Natural killer cell (primary cell): ENCODE data around the gene CFAP251. TPM values are rescaled to one million over a fixed set of nuclear protein-coding genes. Genes with fewer than 3 reads are reported as not detected.

ENCODE experiments used
- ATAC-seq, 3 donors: fragments of 150-1000 bp in 2 of 3; fragments of 200-7000 bp in 1 of 3; cut with Tn5 transposase; 1 replicate in 1 of 3; 2 replicates in 2 of 3; pipeline ENCODE4 v1.10.0; 2021; ENCODE audit warnings: mild to moderate bottlenecking in 2 of 3, moderate library complexity in 2 of 3
- DNase-seq, 2 donors: peaks; one replicate each; pipeline versions ENCODE4 v3.0.0 to v3.0.0-alpha.2; 2013 to 2021; ENCODE audit warnings: mixed read lengths in 1 of 2
- H3K27ac ChIP-seq: one replicate; pipeline ENCODE4 v1.5.1; 2013; ENCODE audit warnings: mild to moderate bottlenecking, low read length
- H3K27me3 ChIP-seq: one replicate; pipeline ENCODE4 v1.6.1; 2013; ENCODE audit warnings: low read length; ENCODE audit not compliant: control insufficient read depth, insufficient read depth
- H3K36me3 ChIP-seq: one replicate; pipeline ENCODE4 v1.6.1; 2013; ENCODE audit warnings: low read length; ENCODE audit not compliant: control insufficient read depth, insufficient read depth
- H3K4me1 ChIP-seq: one replicate; pipeline ENCODE4 v1.6.1; 2013; ENCODE audit warnings: low read length; ENCODE audit not compliant: control insufficient read depth, insufficient read depth
- H3K4me3 ChIP-seq: one replicate; pipeline ENCODE4 v1.5.1; 2013; ENCODE audit warnings: low read length
- H3K9me3 ChIP-seq: one replicate; pipeline ENCODE4 v1.6.1; 2013; ENCODE audit warnings: low read length; ENCODE audit not compliant: control insufficient read depth, insufficient read depth
- H3K27ac Mint-ChIP-seq, 2 donors: one replicate each; pipeline ENCODE4 v1.8.0; 2022; ENCODE audit warnings: mild to moderate bottlenecking in 2 of 2, mixed read lengths in 2 of 2, moderate library complexity in 1 of 2
- H3K27me3 Mint-ChIP-seq, 2 donors: one replicate each; pipeline ENCODE4 v1.8.0; 2022; ENCODE audit warnings: low read depth in 2 of 2, mixed read lengths in 2 of 2
- H3K36me3 Mint-ChIP-seq: one replicate; pipeline ENCODE4 v1.8.0; 2022; ENCODE audit warnings: mixed read lengths
- H3K4me1 Mint-ChIP-seq, 2 donors: one replicate each; pipeline ENCODE4 v1.8.0; 2022; ENCODE audit warnings: mixed read lengths in 2 of 2
- H3K4me3 Mint-ChIP-seq: one replicate; pipeline ENCODE4 v1.8.0; 2022; ENCODE audit warnings: mild to moderate bottlenecking, moderate library complexity, mixed read lengths
- H3K9me3 Mint-ChIP-seq, 2 donors: one replicate each; pipeline ENCODE4 v1.8.0; 2022; ENCODE audit warnings: mixed read lengths in 2 of 2
- WGBS: methylation state at CpG from one replicate; pipeline ENCODE4 v1.1.7; 2013; ENCODE audit warnings: missing lambda C conversion rate; ENCODE audit not compliant: insufficient coverage; 5-methylcytosine and 5-hydroxymethylcytosine counted together
- intact Hi-C: fragments of 100-400 bp; cut with micrococcal nuclease; formaldehyde crosslinking; loops from one replicate; pipeline ENCODE4 v1.14.2; 2022
- total RNA-seq, 4 donors: library from RNA; stranded (reverse); fragments of 120-200 nt in 1 of 4; gene quantifications; one replicate each; pipeline versions ENCODE4 v1.2.3 to v1.2.4, GENCODE V29; 2013 to 2022
- TF ChIP-seq, protein P1 (sequence below): fragments of 200-600 bp; IDR thresholded peaks from one replicate; pipeline ENCODE4 v1.8.0; 2022; ENCODE audit warnings: antibody characterized with exemption

CFAP251 gene
- total RNA-seq, 3 donors from 2014 or later (not counting 1 experiment from before 2014, with no cell fraction given) = 0.59 to 0.80 (median 0.59) TPM

DNA sequence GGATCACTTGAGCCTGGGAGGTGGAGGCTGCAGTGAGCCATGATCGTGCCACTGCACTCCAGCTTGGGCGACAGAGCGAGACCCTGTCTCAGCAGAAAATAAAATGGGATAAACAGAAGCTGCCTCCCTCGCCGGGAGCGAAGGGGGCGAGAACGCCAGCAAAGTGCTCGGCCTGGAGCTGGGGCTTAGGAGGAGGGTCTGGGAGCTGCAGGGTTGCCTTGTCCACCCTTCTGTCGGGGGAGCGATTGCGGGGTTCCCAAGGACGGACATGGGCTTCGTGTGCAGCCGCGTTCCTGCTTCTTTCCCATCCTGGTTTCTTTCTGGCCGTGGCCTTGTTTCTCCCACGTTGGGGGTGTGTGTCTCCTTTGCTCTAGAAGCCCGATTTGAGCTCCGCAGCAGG lies 132.3 kb downstream of the CFAP251 start:
- 96% methylated on average over 20 of the region's 20 CpGs for WGBS
- H3K4me3 Mint-ChIP-seq = no peak overlapping the region
- TF ChIP-seq, protein P1, sequence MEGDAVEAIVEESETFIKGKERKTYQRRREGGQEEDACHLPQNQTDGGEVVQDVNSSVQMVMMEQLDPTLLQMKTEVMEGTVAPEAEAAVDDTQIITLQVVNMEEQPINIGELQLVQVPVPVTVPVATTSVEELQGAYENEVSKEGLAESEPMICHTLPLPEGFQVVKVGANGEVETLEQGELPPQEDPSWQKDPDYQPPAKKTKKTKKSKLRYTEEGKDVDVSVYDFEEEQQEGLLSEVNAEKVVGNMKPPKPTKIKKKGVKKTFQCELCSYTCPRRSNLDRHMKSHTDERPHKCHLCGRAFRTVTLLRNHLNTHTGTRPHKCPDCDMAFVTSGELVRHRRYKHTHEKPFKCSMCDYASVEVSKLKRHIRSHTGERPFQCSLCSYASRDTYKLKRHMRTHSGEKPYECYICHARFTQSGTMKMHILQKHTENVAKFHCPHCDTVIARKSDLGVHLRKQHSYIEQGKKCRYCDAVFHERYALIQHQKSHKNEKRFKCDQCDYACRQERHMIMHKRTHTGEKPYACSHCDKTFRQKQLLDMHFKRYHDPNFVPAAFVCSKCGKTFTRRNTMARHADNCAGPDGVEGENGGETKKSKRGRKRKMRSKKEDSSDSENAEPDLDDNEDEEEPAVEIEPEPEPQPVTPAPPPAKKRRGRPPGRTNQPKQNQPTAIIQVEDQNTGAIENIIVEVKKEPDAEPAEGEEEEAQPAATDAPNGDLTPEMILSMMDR = no peak
- H3K9me3 Mint-ChIP-seq = no peaks in the 10 kb centered on the region
- ATAC-seq (no peak), DNase-seq (no peak)
- H3K27ac Mint-ChIP-seq = no peak overlapping the region
- Histone ChIP-seq H3K4me3 (no peak overlapping the region), H3K36me3 (no peaks in the 10 kb centered on the region), H3K27ac (no peak overlapping the region), H3K9me3 (no peaks in the 10 kb centered on the region), H3K27me3 (no peaks in the 10 kb centered on the region), H3K4me1 (peaks cover 7% of the 10 kb centered on the region)
- intact Hi-C loops = no loop called here
- peaks cover 0 to 7% of the 10 kb centered on the region in 2 donors for H3K4me1 Mint-ChIP-seq
- no peaks in the 10 kb centered on the region for H3K27me3 Mint-ChIP-seq
- no peaks in the 10 kb centered on the region for H3K36me3 Mint-ChIP-seq

DNA sequence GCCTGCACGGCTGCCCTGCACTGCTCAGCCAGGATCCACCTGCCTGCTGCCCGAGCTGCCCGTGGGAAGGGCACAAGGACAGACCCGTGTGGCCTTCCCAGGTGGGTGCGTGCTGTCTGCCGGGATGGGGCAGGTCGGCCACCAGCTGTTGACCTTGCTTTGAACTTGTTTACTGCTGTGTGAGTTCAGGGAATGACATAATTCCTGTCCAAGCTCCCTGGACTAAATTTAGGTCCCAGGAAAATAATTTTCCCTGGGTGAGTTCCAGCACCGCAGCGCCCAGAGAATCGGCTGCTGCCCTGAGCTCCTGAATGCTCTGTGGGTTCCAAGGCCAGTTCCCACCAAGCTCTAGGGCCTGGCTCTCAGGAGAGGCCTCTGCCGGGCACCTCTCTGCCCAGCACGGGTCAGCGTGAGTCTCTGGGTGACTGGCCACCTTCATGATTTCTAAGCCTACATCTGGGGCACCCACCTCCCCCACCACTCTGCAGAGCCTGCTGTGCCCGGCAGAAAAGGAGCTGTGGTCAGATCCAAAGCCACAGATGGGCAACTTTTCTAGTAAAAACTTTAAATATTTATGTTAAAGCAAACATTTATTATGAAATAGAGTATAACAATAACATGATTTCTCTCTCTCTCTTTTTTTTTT lies 133.0 kb downstream of the CFAP251 start:
- H3K27ac ChIP-seq = no peak overlapping the region

DNA sequence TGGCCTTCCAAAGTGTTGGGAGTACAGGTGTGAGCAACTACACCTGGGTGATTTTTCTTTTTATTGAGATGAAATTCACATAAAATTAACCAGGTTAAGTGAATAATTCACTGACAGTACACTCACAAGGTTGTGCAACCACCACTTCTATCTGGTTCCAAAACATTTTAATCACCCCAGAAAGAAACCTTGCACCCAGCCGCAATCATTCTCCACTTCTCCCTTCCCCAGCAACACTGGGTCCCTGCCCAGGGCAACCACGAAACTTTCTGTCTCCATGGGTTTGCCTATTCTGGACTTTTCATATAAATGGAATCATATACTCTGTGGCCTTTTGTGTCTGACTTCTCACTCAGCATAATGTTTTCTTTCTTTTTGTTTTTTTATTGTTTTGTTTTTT lies 133.9 kb downstream of the CFAP251 start:
- H3K4me1 ChIP-seq = peaks cover 7% of the 10 kb centered on the region
- Mint-ChIP-seq H3K27ac (no peak overlapping the region), H3K27me3 (no peaks in the 10 kb centered on the region), H3K36me3 (no peaks in the 10 kb centered on the region), H3K9me3 (no peaks in the 10 kb centered on the region), H3K4me3 (no peak overlapping the region), H3K4me1 (peaks cover 0 to 7% of the 10 kb centered on the region in 2 donors)
- H3K9me3 ChIP-seq = no peaks in the 10 kb centered on the region
- DNase-seq (no peak), ATAC-seq (no peak)
- no peak overlapping the region for H3K27ac ChIP-seq
- TF ChIP-seq, protein P1 = no peak
- 82% methylated on average over 2 of the region's 2 CpGs for WGBS
- no peaks in the 10 kb centered on the region for H3K27me3 ChIP-seq
- no peaks in the 10 kb centered on the region for H3K36me3 ChIP-seq
- intact Hi-C loops = no loop called here
- H3K4me3 ChIP-seq = no peak overlapping the region

More for the DNA sequence above, 133.0 kb downstream of the CFAP251 start:
- Mint-ChIP-seq H3K27me3 (no peaks in the 10 kb centered on the region), H3K9me3 (no peaks in the 10 kb centered on the region), H3K4me1 (peaks cover 0 to 7% of the 10 kb centered on the region in 2 donors), H3K36me3 (no peaks in the 10 kb centered on the region), H3K27ac (no peak overlapping the region), H3K4me3 (no peak overlapping the region)
- Histone ChIP-seq H3K9me3 (no peaks in the 10 kb centered on the region), H3K4me1 (peaks cover 7% of the 10 kb centered on the region), H3K4me3 (no peak overlapping the region), H3K36me3 (no peaks in the 10 kb centered on the region), H3K27me3 (no peaks in the 10 kb centered on the region)
- TF ChIP-seq, protein P1 = no peak
- no peak for ATAC-seq
- DNase-seq = no peak
- 86% methylated on average over 13 of the region's 14 CpGs for WGBS
- intact Hi-C loops = no loop called here

Other genes starting within 250 kb of the CFAP251 start
- gene MORN3, start 248.9 kb upstream of the CFAP251 start, total RNA-seq = 1 to 10 TPM; 3.0 to 7.6 (median 4.4) TPM
- gene TMEM120B, start 205.8 kb upstream of the CFAP251 start, total RNA-seq = 1 to 10 TPM; 6.3 to 8.4 (median 7.9) TPM
- gene RHOF, start 124.9 kb upstream of the CFAP251 start, total RNA-seq = 100 to 1,000 TPM; 146 to 201 (median 177) TPM
- gene SETD1B, start 114.6 kb upstream of the CFAP251 start, total RNA-seq = 10 to 100 TPM; 55.1 to 57.5 (median 56.2) TPM
- gene HPD, start 59.7 kb upstream of the CFAP251 start, total RNA-seq = not detected
- gene PSMD9, start 29.8 kb upstream of the CFAP251 start, total RNA-seq = 10 to 100 TPM; 32.0 to 47.6 (median 47.2) TPM
- 1 to 10 TPM in 1 of 3 donors, under 1 TPM in 2; 0.85 to 1.1 (median 0.96) TPM for gene BCL7A, start 103.3 kb downstream of the CFAP251 start, total RNA-seq
- 10 to 100 TPM; 83.8 to 92.4 (median 86.1) TPM for gene MLXIP, start 160.2 kb downstream of the CFAP251 start, total RNA-seq